Stimulated activated CD4-positive, alpha-beta T cell treated with anti-CD3 and anti-CD28 coated beads, Interleukin-4, amount 100 ng/mL, for 24 hours (primary cell): ENCODE data around the gene FANCI.

Experiments used
- DNase-seq: peaks from one replicate; pipeline ENCODE4 v3.0.0-alpha.2; 2020

The FANCI gene

DNA sequence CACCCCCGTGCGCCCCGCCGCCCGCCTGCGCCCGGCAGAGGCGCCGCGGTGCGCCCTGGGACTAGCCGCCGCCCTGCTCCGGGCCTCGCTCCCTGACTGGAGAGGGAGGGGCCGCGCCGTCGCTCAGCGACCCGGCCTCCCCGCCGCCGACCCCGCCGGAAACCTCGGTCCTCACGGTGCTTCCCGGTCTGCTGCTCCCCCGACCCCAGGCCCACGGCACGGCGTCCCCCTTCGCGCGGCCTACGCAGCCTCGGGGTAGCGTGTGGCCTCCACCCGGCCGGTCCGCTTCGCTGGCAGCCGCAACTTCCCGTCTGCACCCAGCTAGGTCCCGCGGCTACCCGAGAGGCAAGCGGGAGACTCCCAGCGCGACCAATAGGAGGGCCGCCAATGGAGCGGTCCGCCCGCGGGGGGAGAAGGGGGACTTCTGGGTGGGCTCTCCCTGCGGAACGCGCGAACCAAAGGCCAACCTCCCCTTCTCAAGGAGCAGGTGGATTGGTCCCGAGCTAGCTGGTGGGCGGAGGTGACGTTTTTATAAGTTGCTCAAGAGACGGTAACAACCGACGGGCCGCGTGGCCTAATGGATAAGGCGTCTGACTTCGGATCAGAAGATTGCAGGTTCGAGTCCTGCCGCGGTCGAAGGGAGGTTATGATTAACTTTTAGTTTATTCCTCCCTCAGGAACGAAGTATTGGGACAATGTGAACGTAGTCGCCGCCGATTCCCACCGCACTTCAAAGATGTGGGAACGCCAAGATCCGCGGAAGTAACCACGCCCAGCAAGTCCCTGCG lies 90.9 kb downstream of the FANCI start, which contains the start of gene POLG:
POLG (minus strand) TSS at position 315 of the 788 bp plus-strand sequence. CDS start 1,070 bp downstream, outside the sequence.
- peak; percentile 99 for DNase-seq

DNA sequence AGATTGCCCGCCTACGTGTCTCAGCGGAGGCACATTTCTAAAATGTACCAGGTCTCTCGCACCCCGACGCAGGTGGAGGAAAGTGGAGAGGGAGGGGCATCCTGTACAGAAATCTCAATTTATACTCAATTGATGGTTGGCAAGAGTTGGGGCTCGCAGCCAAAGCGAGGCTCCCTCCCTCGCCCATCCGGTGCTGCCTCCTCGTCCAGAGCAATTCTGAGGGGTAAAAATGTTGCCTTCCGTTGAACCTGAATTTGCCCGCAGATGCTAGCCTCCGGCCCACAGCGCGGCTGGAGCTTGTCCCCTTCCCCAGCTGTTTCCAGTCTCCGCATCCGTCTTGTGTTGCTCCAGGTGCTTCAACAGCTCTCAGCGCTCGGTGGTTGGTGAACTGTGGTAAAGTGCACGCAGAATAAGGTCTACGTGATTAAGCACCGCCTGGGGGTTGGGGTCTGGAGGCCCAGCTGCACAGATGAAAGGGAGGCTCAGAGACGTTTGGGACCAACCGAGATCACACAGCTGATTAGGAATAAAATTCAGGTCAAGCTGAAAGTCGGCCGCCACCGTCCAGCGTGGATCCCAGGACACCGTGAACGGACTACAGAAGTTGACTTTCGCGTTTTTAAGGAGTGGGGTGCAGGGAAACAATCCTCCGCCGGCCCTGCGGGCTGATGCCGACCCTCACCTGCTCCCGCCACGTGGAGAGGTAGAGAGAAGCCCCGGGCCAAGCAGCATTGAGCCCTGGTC lies 91.7 kb downstream of the FANCI start:
- no peak for DNase-seq

DNA sequence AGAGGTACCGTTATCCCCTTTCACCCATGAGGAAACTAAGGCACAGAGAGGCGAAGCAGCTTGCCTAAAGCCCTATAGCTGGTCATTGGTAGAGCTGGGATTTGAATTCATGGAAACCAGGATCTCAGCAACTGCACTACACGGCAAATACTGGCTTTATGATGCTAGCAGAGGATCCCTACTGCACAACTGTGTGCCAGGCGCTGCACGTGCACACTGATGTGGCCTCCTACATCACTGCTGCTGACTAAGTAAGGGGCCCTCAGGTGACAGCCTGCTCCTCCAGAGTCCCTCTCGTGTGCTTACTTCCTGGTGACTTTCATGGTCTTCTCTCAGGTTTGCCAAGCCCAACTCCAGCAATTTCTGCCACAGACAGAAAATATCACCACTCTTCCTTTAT lies 94.3 kb downstream of the FANCI start:
- no peak for DNase-seq

DNA sequence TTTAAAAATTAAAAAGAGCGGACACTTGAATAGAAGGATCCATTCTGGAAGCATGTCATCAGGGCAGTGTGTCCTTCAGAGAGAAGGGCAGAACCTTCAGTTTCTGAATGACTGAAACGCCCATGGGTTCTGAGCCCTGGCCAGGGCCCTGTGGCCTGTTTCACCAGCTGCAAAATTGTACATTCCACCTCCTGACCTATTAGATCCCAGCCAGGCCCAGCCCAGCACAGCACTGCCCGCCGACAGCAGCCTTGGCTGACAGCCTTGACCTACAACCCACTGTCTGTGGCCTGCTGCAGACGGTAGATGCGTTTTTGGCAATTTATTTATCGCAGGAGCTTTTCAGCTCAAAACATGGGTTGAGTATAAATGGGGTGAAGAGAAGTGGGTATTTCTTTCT lies 96.8 kb downstream of the FANCI start:
- no peak for DNase-seq

DNA sequence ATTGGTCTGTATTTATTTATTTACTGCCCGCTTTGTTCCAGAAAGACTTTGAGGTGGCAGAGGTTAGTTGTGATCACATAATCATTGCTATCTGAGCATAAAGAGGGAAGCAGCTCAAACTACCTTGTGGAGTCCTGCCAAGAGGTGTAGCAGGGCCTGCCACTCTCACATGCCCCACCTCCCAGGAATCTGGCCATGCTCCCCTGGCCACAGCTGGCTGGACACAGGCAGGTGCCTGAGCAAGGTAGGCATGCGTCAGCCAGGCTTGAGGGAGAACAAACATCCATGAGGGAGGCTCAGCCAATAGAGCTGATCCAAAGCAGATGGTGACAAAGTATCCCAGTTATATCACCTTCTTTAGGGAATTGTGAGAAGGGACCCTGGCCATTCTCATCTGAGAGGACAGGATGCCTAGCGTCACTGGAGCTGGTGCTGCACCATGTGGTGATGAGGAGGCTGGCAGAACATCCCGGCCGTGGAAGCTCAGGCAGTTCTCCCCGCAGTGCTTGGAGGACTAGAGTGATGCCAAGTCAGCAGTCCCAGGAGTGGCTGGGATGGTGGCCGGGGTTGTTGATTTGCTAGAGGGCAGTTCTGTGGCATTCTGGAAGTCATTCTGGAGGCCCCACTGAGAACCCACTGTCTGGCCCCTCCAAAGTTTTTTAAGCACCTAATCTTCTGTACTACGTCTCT lies 97.7 kb downstream of the FANCI start:
- DNase-seq = no peak

DNA sequence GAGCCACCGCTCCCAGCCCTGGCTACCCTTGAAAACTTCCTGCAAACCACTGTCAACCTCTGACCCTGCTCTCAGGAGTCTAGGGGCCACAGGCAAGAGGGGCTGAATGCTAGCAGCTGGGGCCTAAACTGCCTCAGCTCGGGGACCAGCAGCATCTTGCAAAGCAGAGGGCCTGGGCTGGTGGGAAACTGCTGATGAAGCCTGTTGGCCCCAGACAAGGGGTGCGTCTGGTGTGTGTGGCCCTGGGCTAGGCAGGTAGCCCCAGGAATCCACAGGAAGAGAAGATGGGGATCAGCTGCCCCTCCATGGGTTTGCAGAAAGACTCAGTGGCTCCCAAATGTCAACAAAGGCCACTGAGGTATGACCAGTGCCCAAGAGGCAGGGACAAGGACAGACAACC lies 99.1 kb downstream of the FANCI start:
- no peak for DNase-seq

DNA sequence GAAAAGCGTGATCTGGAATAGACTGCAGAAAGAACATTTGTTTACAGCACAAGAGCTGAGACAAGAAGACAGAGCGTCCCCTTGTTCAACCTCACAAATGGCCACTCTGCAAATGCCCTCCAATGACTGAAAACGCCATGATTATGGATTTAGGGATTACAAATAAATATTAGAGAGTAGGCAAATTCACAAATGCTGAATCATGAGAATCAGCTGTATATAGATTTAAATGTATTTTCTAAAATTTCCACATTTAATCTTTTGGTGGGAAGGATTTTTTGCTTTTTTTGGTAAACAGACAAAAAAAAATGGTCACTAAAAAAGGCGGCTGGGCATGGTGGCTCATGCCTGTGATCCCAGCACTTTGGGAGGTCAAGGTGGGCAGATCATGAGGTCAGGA lies 101.5 kb downstream of the FANCI start:
- no peak for DNase-seq

DNA sequence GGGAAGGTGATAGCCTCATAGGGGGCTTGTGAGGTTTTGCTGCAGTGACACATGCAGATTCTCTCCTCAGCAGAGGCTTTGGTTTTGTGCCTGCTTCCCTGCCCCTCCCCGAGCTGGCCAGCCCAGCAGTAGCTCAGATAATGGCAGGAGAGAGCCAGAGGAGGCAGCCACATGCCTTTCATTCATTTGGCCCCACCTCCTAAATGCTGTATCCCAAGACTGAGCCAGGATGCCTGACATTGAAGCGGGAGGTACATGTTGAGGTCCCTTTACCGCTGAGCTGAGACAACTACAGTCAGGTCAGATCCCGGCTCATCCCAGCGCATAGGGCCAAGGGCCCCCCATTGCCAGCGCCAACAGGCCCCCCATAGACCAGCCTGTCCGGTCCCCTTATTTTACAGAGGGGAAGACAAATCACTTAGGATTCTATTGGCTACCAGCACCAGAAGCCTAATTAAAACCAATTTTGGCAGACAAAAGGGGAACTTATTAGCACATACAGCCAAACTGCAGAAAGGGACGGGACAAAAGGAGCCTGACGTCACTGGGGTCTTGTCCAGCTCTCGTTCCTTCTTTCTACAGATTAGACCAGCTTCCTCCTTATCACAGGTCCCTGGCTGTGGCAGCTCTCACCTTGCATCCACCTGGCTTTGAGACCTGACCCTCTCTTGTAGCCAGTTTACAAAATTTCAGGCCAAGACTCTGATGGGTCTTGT lies 102.9 kb downstream of the FANCI start:
- DNase-seq = no peak

DNA sequence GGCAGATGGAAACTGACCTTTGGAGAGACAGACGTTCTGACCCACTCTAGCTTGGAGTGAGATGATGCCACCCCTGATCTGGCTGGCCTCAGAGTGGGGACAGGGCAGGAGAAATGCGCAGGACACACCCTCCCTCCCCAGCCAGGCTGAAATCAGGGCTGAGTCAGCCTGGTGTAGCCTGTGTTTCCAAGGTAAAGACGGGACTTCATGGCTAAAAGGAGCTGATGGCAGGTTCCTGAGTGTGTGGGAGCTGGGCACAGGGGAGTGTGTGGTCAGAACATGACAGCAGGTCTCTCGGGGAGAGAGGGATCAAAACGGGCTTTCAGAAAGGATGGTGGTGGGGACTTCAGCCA lies 105.4 kb downstream of the FANCI start:
- DNase-seq = no peak

DNA sequence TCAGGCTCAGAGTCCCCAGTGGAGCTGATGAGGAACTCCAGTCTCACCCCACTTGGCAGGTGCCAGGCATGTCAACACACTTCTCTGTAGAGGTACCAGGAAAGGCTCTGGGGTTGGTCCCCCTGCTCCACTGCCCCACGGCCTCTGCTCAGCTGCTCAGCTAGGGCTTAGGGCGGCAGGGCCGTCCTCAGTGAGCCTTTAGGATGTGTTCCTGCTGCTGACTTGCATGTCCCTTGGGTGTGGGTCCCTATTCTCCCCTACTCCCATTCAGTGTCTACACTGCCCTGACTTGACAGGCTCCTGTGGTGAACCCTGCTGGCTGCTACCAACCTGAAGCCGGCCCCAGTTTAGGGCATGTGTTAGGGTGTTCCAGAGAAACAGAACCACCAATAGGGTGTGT lies 108.7 kb downstream of the FANCI start:
- no peak for DNase-seq

DNA sequence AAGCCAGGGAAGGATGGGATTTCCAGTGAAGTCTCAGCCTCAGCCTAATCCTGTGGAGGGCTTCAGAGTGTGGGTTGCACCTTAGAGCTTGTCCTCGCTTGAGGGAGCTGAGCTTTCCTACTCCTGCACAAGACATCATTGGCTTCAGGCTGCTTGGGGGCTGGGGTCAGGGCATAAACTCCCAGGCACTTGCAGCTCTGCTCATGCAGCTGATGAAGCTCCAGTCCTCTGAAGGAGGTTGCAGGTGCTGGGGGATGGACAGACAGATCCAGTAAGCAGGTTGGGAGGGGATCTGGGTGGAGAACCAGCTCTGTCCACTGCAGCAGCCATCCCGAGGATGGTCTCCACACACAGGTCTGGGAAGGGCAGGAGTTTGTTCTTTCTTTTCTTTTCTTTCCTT lies 110.2 kb downstream of the FANCI start:
- DNase-seq = no peak

DNA sequence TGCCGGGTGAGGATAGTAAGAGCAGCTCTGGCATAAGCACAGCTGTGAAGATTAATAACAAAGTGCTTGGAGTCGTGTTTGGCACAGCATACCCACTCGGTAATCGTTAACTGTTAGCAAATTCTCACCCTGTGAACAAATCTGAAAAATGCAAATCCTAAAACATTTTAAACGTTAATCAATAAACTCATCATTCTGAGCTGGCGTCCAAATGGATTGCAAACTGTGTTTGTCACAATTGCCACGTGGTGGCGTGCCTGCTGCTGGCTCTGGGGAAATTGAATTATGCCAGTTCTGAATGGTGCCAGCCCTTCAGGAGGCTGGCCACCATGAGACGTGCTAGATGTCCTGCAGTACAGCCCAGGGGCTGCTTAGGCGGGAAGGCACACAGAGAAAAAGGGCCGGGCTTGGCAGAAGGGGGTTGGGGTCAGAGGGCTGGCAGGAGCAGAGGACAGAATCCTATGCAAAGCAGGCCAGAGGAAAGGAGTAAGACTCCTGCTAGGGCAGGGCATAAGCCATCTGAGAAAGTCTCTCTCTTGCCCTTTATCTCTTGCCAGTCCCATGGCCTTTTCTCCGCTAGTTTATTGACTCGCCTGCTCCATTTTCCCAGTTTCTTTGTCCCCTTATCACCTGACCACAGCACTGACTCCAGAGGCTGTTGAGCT lies 113.0 kb downstream of the FANCI start:
- no peak for DNase-seq

DNA sequence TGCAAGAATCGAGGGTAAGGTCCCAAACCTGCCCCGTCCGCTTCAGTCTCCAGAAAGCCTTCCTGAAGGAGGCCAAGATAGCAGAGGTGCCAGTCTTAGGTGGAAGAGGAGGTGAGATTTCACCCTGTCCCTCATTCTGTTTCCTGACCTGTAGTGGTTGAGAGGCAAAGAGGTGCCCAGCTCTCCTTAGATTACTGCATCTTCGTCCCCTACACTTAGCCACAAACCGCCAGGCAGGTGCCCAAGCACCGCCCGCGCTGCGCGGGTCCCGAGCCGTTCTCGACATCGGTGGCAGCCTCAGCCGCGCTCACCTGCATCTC lies 114.6 kb downstream of the FANCI start:
- DNase-seq = no peak

DNA sequence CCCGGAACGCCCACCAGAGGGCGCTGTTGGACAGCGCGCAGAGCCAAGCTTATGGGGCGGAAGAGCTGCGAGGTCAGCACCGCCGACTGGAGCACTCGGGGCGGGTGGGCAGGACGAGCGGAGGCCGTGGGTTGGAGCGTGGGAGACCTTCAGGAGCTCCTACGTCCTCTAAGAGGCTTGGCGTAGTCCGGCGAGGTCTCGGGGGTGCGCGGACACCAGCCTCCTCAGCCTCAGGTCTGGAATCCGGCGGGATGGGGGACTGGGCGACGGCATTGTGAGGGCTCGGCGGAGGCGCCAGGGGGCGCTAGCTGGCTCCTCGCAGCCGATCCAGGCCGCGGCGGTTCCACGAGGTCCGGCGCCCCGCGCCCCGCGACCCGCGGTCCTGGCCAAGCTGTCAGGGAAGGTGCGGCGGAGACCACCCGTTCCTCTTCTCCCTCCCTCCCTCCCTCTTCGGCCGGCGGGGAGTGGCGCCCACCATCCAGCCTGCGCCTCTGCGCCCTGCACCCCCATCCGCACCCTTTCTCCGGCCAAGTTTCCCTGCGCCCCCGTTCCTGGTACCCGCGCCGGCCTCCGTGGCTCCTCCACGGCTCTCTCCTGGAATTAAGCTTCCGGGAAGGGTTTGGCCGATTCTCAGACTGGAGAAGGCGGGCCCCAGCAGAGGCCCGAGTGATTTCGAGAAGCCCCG lies 115.1 kb downstream of the FANCI start:
- peak; percentile 84 for DNase-seq

DNA sequence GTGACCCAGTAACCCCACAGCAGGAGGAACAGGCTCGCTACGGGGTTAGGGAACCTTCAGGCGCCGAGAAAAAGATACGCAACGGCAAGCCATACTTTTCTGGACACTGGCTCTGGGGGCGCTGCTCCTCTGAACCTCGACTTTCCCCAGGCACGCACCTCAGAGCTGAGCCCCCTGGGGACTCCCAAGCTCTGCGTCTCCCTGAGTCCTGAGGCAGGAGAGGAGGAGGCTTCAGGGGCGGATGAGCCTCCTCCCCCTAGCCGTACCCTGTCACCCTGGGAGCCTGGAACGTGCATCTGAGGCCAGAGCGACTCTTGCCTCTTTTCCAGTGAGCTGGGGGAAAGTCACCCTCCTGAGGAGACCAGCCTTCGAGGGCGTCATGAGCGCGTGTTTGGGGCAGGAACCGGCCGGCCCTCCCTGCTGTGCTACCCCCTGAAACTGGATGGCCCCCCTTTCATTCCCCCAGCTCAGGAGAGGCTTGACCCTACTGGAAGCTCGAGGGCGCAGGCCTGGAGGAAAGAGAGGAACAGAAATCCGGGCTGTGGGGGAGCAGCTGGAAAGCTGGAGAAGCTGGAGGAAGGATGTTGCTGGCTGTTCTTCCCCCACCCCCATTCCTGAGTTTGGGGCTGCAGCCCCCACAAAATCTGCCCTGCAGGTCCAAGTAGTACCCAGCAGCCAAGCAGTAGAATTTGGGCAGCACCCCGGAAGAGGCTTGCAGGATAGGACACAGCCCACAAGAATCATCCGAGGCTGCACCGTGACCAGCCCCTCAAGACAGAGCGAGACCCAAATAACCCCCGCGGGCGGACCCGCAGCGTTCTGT lies 115.9 kb downstream of the FANCI start:
- no peak for DNase-seq

DNA sequence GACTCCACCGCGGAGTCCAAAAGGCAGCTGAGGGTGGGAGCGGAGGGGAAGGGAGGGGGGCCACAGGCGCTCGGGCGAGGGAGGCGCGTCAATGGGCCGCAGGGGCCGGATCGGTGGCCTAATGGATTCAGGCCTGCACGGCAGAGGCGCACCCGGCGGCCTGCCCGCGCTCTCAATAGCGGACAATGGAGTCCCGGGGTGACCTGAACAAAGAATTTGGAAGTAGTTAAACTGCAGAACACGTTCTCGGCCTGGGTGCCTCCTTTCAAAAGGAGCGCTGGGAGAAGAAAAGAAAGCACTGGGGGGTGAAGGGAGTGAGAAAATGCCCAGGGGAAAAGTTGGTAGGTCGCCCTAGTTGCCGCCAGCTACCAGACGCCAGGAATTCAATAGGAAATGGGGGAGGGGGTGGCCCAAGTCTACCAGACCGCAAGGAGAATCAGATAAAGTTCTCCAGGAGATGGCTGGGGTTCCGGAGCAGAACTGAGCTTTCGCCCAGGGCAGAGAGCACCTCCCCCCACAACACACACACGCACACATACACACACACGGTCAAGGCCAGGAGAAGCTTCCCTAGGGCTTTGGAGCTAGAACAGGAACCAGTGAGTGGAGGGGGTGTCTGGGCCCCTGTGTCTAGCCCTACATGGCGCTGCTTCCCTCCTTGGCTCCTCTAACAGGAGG lies 116.7 kb downstream of the FANCI start:
- no peak for DNase-seq

DNA sequence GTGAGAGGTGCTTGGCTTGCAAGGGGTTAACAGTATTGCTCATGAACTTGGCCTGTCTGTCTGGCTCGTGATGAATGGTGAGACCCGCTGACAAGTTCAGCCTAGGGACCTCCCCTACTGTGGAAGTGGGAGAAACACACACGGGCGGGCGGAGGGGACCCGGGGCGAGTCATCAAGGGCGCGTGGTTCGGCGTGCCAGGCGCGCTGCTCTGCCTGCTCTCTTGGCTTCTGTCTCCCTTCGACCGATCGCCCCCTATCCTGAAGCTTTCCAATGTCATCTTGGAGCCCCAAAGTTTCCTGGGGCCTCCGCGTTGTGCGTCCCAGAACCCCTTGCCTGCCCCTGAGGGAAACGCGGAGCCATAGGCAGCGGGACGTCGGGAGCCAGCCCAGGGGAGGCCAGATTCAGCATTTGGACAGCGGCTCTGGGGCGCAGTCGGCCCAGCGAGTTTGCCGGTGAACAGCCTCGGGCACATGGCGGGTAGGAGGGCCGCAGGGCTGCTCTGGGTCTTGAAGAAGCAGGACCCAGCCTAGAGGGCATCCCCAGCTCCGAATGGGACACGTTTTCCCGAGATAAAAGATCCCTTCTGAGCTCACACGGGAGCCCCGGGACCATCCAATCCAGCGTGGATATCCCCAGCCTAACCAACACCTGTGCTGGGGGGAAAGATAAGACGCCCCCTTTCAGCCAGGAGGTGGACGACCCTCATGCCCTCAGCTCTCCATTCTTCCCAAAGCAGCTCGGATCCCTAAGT lies 117.8 kb downstream of the FANCI start:
- peak; percentile 65 for DNase-seq

DNA sequence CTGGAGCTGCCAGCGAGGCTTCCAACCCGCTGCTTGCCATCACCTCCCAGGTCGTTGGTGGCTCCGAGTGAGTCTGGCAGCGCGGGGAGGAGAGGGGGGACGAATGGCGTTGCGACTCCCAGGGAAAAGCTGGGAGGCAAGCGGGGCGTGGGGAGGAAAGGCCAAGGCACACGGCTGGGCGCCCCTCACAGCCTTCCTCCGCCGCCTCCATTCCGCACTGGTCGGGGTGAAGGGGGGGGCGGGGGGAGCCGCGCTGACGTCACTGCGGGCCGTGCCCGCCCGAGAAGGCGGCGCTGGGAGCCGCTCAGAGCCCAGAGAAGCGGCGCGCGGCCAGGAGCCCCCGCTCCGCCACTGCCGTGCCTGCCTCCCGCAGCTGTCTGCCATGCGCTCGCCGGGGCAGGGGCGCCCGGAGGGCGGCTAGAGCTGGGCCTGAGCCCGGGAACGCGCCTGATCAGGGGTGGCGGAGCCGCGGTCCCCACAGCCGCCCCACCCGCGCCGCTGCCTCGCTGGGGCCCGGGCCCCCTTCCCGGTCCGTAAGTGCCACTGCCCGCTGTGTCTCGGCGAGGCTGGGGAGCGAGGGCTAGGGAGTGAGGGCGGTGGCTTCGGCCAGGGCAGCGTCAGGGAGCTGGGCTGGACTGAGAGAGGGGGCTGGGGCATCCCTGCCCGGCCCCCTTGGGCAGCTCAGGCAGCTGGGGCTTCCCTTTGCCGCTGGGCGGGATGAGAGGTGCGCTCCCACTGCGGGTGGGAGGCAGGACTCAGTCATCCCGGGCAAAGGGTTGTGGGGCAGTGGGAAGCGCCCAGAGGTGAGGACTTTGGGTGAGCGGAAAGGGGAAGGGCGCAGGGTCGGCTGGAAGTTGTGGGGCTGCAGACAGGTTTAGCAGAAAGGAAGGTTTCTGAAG lies 118.7 kb downstream of the FANCI start:
- no peak for DNase-seq

DNA sequence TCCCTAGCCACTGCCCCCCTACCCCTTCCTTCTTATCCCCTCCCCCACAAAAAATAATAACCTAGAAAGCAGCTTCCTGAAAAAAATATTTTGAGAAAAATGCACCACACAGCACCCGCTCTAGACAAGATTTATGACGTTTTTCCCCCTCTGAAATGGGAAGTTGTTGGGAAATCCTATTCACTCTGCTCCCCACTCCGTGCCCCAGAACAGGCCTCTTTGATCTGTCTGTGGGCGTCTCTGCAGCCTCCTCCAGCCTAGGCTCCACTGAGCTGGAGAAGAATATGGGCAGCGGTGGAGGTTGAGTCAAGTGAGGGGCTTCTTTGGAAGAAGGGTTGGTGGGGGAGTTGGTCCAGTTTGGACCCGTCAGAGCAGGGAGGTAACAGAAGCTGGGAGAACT lies 119.4 kb downstream of the FANCI start:
- DNase-seq = no peak
